Brain microvascular endothelial cell (primary cell): ENCODE results near the gene PCK2.

Source experiments
- DNase-seq: peaks from one replicate; pipeline ENCODE4 v3.0.0-alpha.2; 2020
- H3K27ac ChIP-seq: fragments of 250-450 bp; sonication (Bioruptor Pico); 2 replicates; pipeline ENCODE4 v1.5.1; 2020; ENCODE audit warnings: mild to moderate bottlenecking, moderate library complexity
- H3K27me3 ChIP-seq: fragments of 250-450 bp; sonication (Bioruptor Pico); replicated peaks from 2 replicates; pipeline ENCODE4 v1.5.1; 2020; ENCODE audit warnings: mild to moderate bottlenecking
- H3K36me3 ChIP-seq: fragments of 250-450 bp; sonication (Bioruptor Pico); replicated peaks from 2 replicates; pipeline ENCODE4 v1.5.1; 2020; ENCODE audit warnings: mild to moderate bottlenecking
- H3K4me3 ChIP-seq: 2 replicates; pipeline ENCODE4 v1.5.1; 2011; ENCODE audit warnings: low read depth, mild to moderate bottlenecking, control low read depth, low read length, moderate library complexity
- CTCF ChIP-seq: IDR thresholded peaks from 2 replicates; pipeline ENCODE4 v1.5.1; 2011; ENCODE audit warnings: low read depth, mild to moderate bottlenecking, moderate library complexity, low read length, control low read depth, inconsistent platforms; ENCODE audit errors: missing control alignments
- in situ Hi-C: cut with HindIII; loops from 2 replicates; pipeline ENCODE4 v1.10.0; 2017; ENCODE audit warnings: low sequenced_read_pairs, low pct_ligation_motif_present

The PCK2 gene

GRCh38 chr14:24119691-24120090, 25.6 kb downstream of the PCK2 start:
- no peak for DNase-seq
- Histone ChIP-seq H3K27ac (no peak overlapping the region), H3K4me3 (no peak overlapping the region), H3K36me3 (peaks cover 14% of the 10 kb centered on the region), H3K27me3 (no peaks in the 10 kb centered on the region)
- in situ Hi-C loops, result no loop called here
- TF ChIP-seq CTCF, result no peak

- in situ Hi-C loops, result no loop called here
Measured at GRCh38 chr14:24121210-24121609, 27.1 kb downstream of the PCK2 start.

GRCh38 chr14:24122416-24122815, 28.3 kb downstream of the PCK2 start:
- in situ Hi-C loops, result no loop called here
- Histone ChIP-seq H3K27ac (no peak overlapping the region), H3K4me3 (no peak overlapping the region), H3K27me3 (no peaks in the 10 kb centered on the region), H3K36me3 (peaks cover 14% of the 10 kb centered on the region)
- no peak for TF ChIP-seq CTCF
- DNase-seq, result no peak

More at GRCh38 chr14:24121210-24121609, 27.1 kb downstream of the PCK2 start:
- TF ChIP-seq CTCF, result no peak
- H3K36me3 ChIP-seq, result peaks cover 14% of the 10 kb centered on the region
- no peak overlapping the region for H3K4me3 ChIP-seq
- H3K27me3 ChIP-seq, result no peaks in the 10 kb centered on the region
- no peak overlapping the region for H3K27ac ChIP-seq
- no peak for DNase-seq

- no peaks in the 10 kb centered on the region for H3K27me3 ChIP-seq
- no peak overlapping the region for H3K4me3 ChIP-seq
- in situ Hi-C loops, result no loop called here
- H3K27ac ChIP-seq, result no peak overlapping the region
- no peak for TF ChIP-seq CTCF
- peaks cover 14% of the 10 kb centered on the region for H3K36me3 ChIP-seq
- no peak for DNase-seq
Measured at GRCh38 chr14:24122898-24123297, 28.8 kb downstream of the PCK2 start.

GRCh38 chr14:24123424-24124417, 29.6 kb downstream of the PCK2 start:
- in situ Hi-C loops, result no loop called here
- H3K36me3 ChIP-seq, result peaks cover 14% of the 10 kb centered on the region
- no peak overlapping the region for H3K27ac ChIP-seq
- H3K27me3 ChIP-seq, result no peaks in the 10 kb centered on the region
- TF ChIP-seq CTCF, result no peak
- no peak overlapping the region for H3K4me3 ChIP-seq
- no peak for DNase-seq
